GM19372 (cell line): ENCODE measurements around the gene MACO1.
"Not testable (repeated sequence)": the region's sequence is repeated elsewhere in the genome, so short reads cannot be mapped to it uniquely, and the experiment has no call there.

Experiments used
- ATAC-seq: cut with Tn5 transposase; IDR thresholded peaks from one replicate; pipeline ENCODE4 v1.9.1; 2021; ENCODE audit warnings: mild to moderate bottlenecking, low read depth, moderate library complexity; ENCODE audit not compliant: unreplicated experiment

MACO1 gene

DNA sequence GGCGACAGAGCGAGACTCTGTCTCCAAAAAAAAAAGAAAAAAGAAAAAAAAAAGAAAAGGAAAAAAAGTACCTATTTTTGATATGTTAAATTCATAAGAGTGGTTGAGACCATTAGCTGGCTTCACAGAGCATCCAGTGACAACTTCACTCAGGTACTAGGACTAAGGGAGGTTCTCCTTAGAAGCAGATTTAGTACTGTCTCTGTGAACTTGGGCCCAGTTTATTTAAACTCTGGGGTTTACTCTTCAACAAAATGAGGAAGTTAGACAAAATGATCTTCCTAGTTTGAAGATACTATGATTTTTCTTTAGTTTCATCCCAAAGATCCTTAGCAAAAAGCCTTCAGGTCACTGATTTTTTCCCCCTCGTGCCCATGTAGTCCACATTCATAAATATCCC lies 21.2 kb downstream of the MACO1 start:
- no peak for ATAC-seq

DNA sequence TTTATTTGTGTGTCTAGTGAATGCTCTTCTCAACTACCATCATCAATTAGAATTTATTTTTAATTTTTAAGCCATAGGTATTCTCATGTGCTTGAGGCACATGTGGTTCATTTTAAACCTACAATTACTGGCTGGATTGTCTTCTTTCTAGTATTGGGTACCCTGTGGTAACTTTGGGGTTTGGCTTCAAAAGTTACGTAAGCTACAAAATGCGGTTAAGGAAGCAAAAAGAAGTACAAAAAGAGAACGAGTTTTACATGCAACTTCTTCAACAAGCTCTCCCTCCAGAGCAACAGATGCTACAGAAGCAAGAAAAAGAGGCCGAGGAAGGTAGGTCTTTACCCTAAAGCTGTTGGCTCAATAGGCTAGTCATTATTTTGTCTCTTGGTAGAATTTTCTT lies 25.8 kb downstream of the MACO1 start:
- ATAC-seq: no peak

GRCh38 chr1:25458541-25459298 lies 28.0 kb downstream of the MACO1 start:
- ATAC-seq: no peak

DNA sequence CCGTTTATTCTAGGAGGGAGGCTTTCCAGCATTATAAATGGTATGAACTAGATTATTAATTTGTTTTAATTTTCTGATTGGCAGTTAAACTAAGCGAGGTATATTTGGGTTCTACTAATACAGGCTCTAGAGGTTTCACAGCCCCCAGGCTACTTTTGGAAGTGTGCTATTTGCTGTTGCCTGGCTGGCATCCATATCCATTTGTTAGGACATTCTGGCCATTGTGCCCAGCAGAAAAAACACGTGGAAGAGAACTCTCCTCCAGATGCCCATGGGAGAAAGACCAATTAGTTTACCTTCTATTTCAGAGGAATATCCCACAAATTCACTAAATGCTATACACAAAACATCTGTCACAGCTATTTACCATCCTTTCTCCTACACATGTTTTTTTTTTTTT lies 29.3 kb downstream of the MACO1 start:
- ATAC-seq: no peak

DNA sequence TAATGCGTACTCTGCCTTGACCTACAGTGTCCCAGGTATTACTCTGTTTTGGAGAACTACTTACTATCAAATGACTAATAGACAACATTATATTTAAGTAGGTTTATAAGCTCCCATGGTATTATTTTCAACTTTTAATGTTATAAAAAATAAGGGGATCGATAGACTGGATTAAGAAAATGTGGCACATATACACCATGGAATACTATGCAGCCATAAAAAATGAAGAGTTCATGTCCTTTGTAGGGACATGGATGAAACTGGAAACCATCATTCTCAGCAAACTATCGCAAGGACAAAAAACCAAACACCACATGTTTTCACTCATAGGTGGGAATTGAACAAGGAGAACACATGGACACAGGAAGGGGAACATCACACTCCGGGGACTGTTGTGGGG lies 30.1 kb downstream of the MACO1 start:
- not testable (repeated sequence) for ATAC-seq

DNA sequence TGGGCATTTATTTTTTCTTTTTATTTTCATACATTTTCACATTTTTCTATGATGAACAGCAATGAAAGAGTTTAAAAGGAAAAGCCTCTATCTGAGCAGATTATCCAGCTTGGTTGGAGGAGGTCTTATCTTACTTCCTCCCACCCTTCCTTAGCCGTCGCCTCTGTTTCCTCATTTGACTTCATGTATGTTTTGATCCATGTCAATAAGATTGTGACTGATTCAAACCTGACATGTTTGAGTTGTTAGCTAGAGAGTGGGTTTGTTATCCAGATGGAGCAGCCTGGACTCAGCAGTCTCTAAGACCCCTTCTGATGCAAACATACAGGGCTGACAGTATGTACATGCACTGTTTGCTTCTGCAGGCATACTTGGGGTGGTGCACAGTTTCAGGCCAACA lies 31.2 kb downstream of the MACO1 start:
- ATAC-seq: no peak

GRCh38 chr1:25462732-25463131 lies 32.0 kb downstream of the MACO1 start:
- no peak for ATAC-seq

DNA sequence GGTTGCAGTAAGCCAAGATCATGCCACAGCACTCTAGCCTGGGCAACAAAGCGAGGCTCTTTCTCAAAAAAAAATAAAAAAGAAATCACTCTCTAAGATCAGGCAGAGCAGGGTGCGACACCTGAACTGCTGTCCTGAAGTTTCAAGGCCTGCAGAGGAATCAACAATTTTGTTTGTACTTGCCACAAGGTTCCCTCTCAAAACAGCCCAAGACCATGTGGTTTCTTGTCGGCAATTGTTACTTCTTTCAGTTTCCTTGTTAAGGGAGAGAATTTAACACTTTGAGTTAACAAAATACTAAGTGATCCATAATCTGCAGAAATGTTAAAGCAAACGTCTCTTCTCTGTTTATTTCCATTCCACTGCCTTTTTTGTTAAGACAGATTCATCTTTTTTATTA lies 36.5 kb downstream of the MACO1 start:
- no peak for ATAC-seq

DNA sequence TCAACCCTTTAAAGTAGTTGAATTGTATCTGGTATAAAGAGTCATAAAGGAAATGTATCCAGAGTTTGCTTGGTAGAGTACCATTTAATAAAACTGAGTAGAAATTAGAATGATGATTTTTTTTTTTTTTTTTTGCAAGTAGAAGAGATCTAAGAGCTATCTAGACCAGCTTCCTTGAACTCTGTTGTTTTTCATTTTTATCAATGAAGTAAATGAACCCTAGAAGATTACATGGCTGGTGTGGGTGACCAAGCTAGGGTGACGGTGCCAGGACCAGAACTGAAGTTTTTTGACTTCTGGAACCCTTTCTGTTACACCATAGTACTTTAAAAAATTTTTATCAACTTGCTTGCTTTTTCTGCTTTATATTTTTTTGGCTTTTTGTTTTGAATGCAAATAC lies 36.9 kb downstream of the MACO1 start:
- ATAC-seq: no peak

GRCh38 chr1:25468033-25468432 lies 37.3 kb downstream of the MACO1 start:
- ATAC-seq: no peak

DNA sequence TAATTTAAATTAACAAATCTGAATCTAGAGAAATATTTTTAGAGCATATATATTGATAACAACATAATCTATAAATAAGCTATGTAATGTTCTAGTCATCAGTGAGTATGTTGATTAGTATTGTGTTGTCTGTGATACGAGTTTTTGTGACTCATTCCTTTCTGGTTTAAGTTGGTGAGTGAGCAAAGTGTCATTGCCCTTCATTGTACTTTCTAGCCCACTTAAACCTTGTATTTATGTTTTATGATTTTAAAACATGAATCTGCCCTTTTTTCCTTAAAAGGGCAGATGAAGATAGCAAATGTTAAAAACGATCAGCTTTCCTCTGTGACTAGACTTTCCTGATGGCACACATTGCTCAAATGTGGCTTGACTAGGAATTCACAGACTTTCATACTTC lies 38.5 kb downstream of the MACO1 start:
- ATAC-seq: no peak

DNA sequence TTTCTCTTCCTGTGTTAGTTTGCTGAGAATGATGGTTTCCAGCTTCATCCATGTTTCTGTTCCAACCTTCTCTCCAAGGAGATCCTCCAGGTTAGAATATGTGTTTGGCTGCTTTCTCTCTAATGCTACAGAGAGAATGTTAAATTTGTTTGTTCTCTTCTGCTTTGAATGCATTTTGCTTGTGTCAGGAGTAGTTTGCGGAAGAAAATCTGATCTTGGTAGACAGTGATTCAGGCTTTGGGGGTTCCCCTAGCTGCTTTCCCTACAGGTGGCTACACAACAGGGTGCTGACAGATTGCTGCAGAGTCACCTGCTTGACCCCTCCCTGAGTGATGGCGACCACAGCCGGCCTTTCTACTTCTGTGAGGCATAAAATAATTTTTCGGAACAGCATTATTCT lies 41.8 kb downstream of the MACO1 start:
- ATAC-seq: no peak

GRCh38 chr1:25473653-25474225 lies 43.0 kb downstream of the MACO1 start:
- ATAC-seq: no peak

DNA sequence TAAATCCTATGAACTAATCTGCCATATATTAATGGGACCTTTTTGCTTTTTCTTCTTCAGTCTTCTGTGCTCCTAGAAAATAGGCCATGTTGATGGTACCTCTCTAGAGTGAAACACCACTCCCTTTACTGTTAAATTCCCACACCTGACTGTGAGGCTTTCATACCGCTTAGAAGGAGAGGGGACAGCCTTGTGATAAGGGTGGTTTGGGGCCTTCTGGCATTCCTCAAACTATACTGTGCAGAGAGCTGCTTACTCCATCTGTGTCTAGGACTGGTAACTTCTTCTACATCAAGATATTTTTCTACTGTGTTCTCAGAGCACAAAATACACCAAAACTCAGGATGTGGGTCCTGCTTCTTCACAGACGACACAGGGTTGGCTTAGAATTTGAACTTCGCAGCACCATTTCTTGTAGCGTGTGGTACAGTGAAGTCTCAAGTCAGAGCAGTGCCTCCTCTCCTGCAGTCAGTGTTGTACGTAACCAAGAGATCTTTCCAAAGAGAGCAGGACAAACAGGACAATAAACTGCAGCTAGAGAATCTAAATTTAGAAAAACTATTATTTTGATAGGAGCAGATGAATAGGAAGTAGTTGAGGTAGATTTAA lies 43.8 kb downstream of the MACO1 start:
- no peak for ATAC-seq

GRCh38 chr1:25476186-25477097 lies 45.7 kb downstream of the MACO1 start:
- ATAC-seq: no peak

DNA sequence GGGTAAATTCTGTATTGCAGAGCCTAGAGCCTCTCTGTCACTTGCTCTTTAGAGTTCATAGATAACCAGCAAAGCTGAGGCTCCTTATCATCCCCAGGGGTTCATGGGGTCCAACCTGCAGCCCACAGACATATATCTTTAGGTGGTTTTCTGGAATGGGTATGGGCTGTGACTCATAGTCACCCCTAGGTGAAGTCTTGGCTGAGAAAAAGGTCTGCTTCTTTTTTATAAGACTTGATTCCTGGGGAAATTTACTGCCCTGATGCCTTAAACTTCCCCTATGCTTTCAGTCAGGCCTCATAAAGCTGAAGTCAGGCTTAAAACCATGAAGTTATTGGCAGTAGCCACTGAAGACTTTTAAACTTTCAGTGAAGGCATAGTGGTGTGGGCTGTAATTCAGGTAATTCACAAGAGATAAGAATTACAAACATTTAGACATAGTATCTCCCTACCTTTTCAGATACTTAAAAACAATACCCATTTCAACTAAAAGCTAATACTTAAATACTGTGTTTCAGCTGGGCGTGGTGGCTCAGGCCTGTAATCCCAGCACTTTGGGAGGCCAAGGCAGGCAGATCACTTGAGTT lies 46.8 kb downstream of the MACO1 start:
- no peak for ATAC-seq

- no peak for ATAC-seq
Measured at GRCh38 chr1:25478633-25479032, 47.9 kb downstream of the MACO1 start.

- ATAC-seq: no peak
Measured at GRCh38 chr1:25481625-25482024, 50.9 kb downstream of the MACO1 start.

GRCh38 chr1:25482211-25482610 lies 51.5 kb downstream of the MACO1 start:
- no peak for ATAC-seq

DNA sequence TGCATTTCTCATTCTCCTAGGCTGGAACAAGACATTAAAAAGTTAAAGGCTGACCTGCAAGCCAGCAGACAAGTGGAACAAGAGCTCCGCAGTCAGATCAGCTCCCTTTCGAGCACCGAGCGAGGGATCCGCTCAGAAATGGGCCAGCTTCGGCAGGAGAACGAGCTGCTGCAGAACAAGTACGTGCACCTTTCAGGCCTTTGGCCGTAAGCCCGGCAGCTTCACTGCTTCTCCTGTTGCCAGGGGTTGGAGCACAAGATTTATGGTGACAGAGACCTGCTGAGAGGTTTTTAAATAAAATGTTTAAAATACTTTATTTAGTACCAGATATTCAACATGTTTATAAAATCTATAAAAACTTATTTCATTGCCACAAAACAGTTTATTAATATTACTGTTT lies 53.4 kb downstream of the MACO1 start:
- ATAC-seq: no peak

GRCh38 chr1:25484533-25484932 lies 53.8 kb downstream of the MACO1 start:
- no peak for ATAC-seq
